A549 (cell line): ENCODE measurements around the gene THUMPD2.

Source experiments
- CTCF ChIP-seq: fragments of >200 bp; sonication (Bioruptor Twin); formaldehyde crosslinking; IDR thresholded peaks from 3 replicates; pipeline ENCODE4 v1.5.1; 2016
- KDM1A ChIP-seq: fragments of 200-600 bp; sonication (generic); IDR thresholded peaks from 2 replicates; pipeline ENCODE4 v1.6.1; 2016; ENCODE audit warnings: low read depth, mild to moderate bottlenecking
- MAFK ChIP-seq: fragments of 450-650 bp; IDR thresholded peaks from 2 replicates; pipeline ENCODE4 v1.6.1; 2014; ENCODE audit not compliant: partially characterized antibody
- POLR2A ChIP-seq: IDR thresholded peaks from 2 replicates; pipeline ENCODE4 v1.6.1; 2012; ENCODE audit warnings: mild to moderate bottlenecking, low read length
- RARB ChIP-seq: fragments of 250-450 bp; sonication (Bioruptor Pico); IDR thresholded peaks from 2 replicates; pipeline ENCODE4 v1.8.0; 2021; ENCODE audit warnings: mild to moderate bottlenecking, moderate library complexity
- RCOR1 ChIP-seq: fragments of 150-350 bp; IDR thresholded peaks from 2 replicates; pipeline ENCODE4 v1.6.1; 2014; ENCODE audit warnings: antibody characterized with exemption, low read length, low read depth
- RFX5 ChIP-seq: fragments of 450-650 bp; IDR thresholded peaks from 2 replicates; pipeline ENCODE4 v1.7.1; 2014; ENCODE audit warnings: antibody characterized with exemption, mild to moderate bottlenecking, moderate library complexity
- ZSCAN20 ChIP-seq: fragments of 250-450 bp; sonication (Bioruptor Pico); IDR thresholded peaks from 2 replicates; pipeline ENCODE4 v1.8.0; 2022; ENCODE audit warnings: mild to moderate bottlenecking, moderate library complexity

GRCh38 chr2:39715822-39716221, 63.2 kb downstream of the THUMPD2 start:
- TF ChIP-seq CTCF (no peak), POLR2A (no peak), MAFK (no peak), ZSCAN20 (CRISPR knock-in tag) (no peak), RCOR1 (no peak), RFX5 (no peak), RARB (no peak), KDM1A (no peak)
